Measurements from ENCODE around the gene ATP10B. TPM values are rescaled to one million over a fixed set of nuclear protein-coding genes. Genes with fewer than 3 reads are reported as not detected.
"Not testable (repeated sequence)": the region's sequence is repeated elsewhere in the genome, so short reads cannot be mapped to it uniquely, and the experiment has no call there.

The ATP10B gene
- total RNA-seq, 4 donors from 2014 or later = 0.12 to 1.4 (median 1.2) TPM

DNA sequence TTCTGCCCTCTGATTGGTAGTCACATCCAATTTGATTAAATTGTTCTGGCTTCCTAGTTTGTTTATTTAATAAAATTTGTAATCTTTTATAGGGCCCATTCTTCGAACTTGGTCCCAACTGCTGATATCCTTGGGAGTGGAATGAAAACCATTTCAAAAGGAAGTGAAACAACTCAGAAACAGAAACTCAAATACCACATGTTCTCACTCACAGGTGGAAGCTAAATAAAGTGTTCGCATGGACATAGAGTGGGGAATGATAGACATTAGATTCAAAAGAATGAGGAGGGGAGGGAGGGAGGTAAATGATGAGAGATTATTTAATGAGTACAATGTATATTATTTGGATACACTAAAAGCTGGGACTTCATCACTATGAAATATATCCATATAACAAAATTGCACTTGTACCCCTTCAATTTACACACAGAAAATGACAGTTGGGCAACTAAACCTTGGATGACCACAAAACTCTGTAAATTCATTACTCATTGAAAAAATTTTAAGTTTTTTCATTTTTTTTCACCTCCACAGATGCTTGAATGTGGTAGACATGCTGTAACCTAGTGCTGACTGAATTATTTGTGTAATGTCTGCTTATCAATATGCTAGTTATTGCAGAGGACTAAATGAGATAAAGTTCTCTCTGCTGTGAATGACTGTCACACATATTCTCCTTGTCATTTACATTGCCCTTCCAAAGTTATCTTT is 16.0 kb downstream of the ATP10B start:
- Histone ChIP-seq H3K4me1 (no peaks in the 10 kb centered on the region), H3K4me3 (no peak overlapping the region), H3K27ac (no peak overlapping the region), H3K36me3 (no peaks in the 10 kb centered on the region), H3K9me3 (peaks cover 0 to 23% (median 0%) of the 10 kb centered on the region in 3 donors), H3K27me3 (no peaks in the 10 kb centered on the region)
- TF ChIP-seq POLR2AphosphoS5 (IDR thresholded peaks at IDR 0.05) = no peak
- ATAC-seq = no peak
- 41 to 54% methylated on average over 2 of the region's 2 CpGs for WGBS, 2 donors (ENCODE audit: low coverage in 1 of 2)

DNA sequence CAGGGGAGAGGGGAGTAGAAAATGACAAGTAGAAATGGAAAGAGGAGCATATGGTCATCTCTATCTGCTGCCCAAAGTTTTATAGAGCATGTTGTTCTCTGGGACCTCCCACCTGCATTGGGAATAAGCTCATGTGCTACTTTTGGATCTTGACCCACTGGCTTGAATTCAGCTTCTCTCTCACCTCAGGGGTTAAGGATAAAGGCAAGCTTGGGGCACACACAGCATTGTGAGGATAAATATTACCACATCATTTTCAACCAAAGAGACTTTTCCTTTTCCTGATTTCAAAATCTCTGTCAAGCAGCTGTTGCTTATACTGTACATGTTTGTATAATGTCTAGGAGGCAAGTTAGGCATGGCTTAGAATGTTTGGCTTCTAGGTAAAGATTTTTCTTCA is 16.6 kb downstream of the ATP10B start:
- Histone ChIP-seq H3K9me3 (peaks cover 0 to 23% (median 0%) of the 10 kb centered on the region in 3 donors), H3K36me3 (no peaks in the 10 kb centered on the region), H3K4me3 (no peak overlapping the region), H3K27ac (no peak overlapping the region), H3K27me3 (no peaks in the 10 kb centered on the region), H3K4me1 (no peaks in the 10 kb centered on the region)
- ATAC-seq = no peak
- no peak for TF ChIP-seq EP300 (IDR thresholded peaks at IDR 0.05)
- TF ChIP-seq, protein P1, sequence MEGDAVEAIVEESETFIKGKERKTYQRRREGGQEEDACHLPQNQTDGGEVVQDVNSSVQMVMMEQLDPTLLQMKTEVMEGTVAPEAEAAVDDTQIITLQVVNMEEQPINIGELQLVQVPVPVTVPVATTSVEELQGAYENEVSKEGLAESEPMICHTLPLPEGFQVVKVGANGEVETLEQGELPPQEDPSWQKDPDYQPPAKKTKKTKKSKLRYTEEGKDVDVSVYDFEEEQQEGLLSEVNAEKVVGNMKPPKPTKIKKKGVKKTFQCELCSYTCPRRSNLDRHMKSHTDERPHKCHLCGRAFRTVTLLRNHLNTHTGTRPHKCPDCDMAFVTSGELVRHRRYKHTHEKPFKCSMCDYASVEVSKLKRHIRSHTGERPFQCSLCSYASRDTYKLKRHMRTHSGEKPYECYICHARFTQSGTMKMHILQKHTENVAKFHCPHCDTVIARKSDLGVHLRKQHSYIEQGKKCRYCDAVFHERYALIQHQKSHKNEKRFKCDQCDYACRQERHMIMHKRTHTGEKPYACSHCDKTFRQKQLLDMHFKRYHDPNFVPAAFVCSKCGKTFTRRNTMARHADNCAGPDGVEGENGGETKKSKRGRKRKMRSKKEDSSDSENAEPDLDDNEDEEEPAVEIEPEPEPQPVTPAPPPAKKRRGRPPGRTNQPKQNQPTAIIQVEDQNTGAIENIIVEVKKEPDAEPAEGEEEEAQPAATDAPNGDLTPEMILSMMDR (IDR thresholded peaks at IDR 0.05) = no peak

DNA sequence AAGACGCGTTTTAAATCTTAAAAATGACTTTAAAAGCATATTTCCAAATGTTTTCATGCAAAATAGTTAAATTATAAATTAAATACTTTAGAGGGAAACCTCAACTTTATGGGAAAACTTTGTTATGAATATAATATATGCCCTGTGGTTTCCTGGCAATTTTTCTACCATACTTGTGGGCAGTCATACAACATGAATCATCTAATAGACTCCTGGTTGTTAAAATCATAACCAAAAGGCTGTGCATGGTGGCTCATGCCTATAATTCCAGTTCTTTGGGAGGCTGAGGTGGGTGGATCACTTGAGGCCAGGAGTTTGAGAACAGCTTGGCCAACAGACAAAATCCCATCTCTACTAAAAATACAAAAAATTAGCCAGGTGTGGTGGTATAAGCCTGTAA is 18.2 kb downstream of the ATP10B start:
- no peak for TF ChIP-seq EP300 (IDR thresholded peaks at IDR 0.05)
- no peak for TF ChIP-seq POLR2A (IDR thresholded peaks at IDR 0.05)
- TF ChIP-seq, protein P1 (IDR thresholded peaks at IDR 0.05) = no peak
- no peaks in the 10 kb centered on the region for H3K36me3 ChIP-seq
- ATAC-seq = no peak
- H3K9me3 ChIP-seq = peaks cover 0 to 23% (median 0%) of the 10 kb centered on the region in 3 donors
- H3K27me3 ChIP-seq = no peaks in the 10 kb centered on the region
- no peaks in the 10 kb centered on the region for H3K4me1 ChIP-seq
- no peak overlapping the region for H3K4me3 ChIP-seq
- no peak overlapping the region for H3K27ac ChIP-seq
- 100% methylated on average over 2 of the region's 2 CpGs for WGBS, 2 donors (ENCODE audit: low coverage in 1 of 2)

DNA sequence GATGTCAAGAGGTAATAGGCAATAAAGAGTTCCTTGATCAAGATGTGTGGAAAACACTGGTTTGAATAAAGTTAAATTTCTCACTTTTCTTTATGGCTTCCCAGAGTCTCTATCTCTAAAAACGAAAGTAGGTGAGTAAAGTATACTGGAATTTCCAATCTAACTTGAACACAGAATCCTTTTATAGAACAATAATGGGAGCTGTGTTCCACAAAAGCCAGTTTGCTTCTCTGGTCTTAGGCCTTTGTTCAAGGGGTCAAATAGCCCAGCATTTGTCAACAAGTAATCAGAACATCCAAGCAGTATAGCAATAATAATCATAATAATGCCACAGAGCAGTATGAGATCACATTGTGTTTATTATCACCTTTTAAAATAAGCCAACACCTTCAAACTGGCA is 20.2 kb downstream of the ATP10B start:
- TF ChIP-seq POLR2AphosphoS5 (IDR thresholded peaks at IDR 0.05) = no peak
- no peak for TF ChIP-seq EP300 (IDR thresholded peaks at IDR 0.05)
- no peaks in the 10 kb centered on the region for H3K4me1 ChIP-seq
- H3K27ac ChIP-seq = no peak overlapping the region
- H3K9me3 ChIP-seq = peaks cover 0 to 26% (median 0%) of the 10 kb centered on the region in 3 donors
- H3K36me3 ChIP-seq = no peaks in the 10 kb centered on the region
- ATAC-seq = no peak
- WGBS, 2 donors (ENCODE audit: low coverage in 1 of 2) = 26 to 71% methylated on average over 1 of the region's 1 CpG
- no peak overlapping the region for H3K4me3 ChIP-seq
- H3K27me3 ChIP-seq = no peaks in the 10 kb centered on the region

DNA sequence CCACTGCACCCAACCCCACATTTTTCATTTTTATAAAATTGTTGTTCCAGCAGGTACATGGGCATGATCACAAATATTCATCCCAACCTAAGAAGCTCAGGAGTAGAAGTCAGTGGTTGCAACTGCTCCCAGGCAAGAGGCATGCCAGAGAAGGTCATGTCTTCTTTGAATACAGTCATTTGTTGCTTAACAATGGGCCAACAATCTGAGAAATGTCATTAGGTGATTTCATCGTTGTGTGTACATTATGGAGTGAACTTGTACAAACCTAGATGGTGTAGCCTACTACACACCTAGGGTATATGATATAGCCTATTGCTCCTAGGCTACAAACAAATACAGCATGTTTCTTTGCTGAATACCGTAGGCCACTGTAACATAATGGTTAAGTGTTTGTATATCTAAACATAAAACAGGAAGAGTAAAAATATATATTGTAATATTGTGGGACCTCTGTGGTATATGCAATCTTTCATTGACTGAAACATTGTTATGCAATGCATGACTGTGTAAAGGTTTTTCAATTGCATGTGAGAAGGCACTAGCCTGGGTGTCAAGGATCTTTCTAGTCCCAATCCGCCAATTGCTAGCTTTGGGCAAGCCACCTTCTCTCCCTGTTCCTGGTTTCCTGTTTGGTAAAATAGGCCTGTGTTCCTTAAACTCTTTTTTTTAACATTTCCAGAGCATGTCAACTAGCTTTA is 27.6 kb downstream of the ATP10B start:
- Histone ChIP-seq H3K27ac (no peak overlapping the region), H3K27me3 (no peaks in the 10 kb centered on the region), H3K36me3 (no peaks in the 10 kb centered on the region), H3K4me1 (no peaks in the 10 kb centered on the region), H3K4me3 (no peak overlapping the region), H3K9me3 (peaks cover 0 to 21% (median 0%) of the 10 kb centered on the region in 3 donors)
- WGBS, 2 donors (ENCODE audit: low coverage in 1 of 2) = 70 to 83% methylated on average over 3 of the region's 3 CpGs
- no peak for ATAC-seq
- no peak for TF ChIP-seq POLR2A (IDR thresholded peaks at IDR 0.05)
- no peak for TF ChIP-seq POLR2AphosphoS5 (IDR thresholded peaks at IDR 0.05)
- TF ChIP-seq EP300 (IDR thresholded peaks at IDR 0.05) = no peak
- TF ChIP-seq, protein P1 (IDR thresholded peaks at IDR 0.05) = no peak

DNA sequence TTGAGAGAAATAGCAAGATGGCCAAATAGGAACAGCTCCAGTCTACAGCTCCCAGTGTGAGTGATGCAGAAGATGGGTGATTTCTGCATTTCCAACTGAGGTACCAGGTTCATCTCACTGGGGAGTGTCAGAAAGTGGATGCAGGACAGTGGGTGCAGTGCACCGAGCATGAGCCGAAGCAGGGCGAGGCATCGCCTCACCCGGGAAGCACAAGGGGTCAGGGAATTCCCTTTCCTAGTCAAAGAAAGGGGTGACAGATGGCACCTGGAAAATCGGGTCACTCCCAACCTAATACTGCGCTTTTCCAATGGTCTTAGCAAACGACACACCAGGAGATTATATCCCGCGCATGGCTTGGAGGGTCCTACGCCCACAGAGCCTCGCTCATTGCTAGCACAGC is 39.0 kb downstream of the ATP10B start:
- H3K27me3 ChIP-seq, H3K36me3 ChIP-seq, H3K4me1 ChIP-seq, H3K27ac ChIP-seq, ATAC-seq, H3K4me3 ChIP-seq: not testable (repeated sequence)
- 70% methylated on average over 4 of the region's 12 CpGs; no CpG with 5 or more reads in 1 of the 2 donors for WGBS, 2 donors (ENCODE audit: low coverage in 1 of 2)
- peaks cover 0 to 20% (median 0%) of the 10 kb centered on the region in 3 donors for H3K9me3 ChIP-seq
